ENCODE data around the gene IGSF23. TPM values are rescaled to one million over a fixed set of nuclear protein-coding genes. Genes with fewer than 3 reads are reported as not detected.
A peak's percentile ranks its signal among the peaks of the same experiment; 100 is the strongest.

Gene IGSF23
- total and polyA plus RNA-seq, 2 of the 4 experiments (the other 2 are of a cell fraction), result 0.27 TPM; not detected in 1

GRCh38 chr19:44675521-44675920 is 62.2 kb downstream of the IGSF23 start:
- Histone ChIP-seq H3K14ac (replicated peaks; ENCODE audit: low read depth, low read length) (no peak overlapping the region), H3K18ac (ENCODE audit: low read depth, low read length) (no peak overlapping the region), H3K79me1 (ENCODE audit: low read depth in 1 of 2, low read length in 2 of 2) (no peaks in the 10 kb centered on the region), H2AFZ (replicated peaks; ENCODE audit: low read length, poor library complexity) (no peak overlapping the region), H2BK15ac (ENCODE audit: low read depth, low read length) (no peak overlapping the region), H3K56ac (ENCODE audit: extremely low read depth, insufficient read depth, low read length) (no peak overlapping the region), H4K20me1 (ENCODE audit: insufficient read depth, low read length) (no peaks in the 10 kb centered on the region), H3K27me3 (ENCODE audit: control insufficient read depth, insufficient read depth, low read length) (no peaks in the 10 kb centered on the region), H3K4me1 (ENCODE audit: control insufficient read depth, insufficient read depth, low read length) (peaks cover 3% of the 10 kb centered on the region), H2BK5ac (ENCODE audit: low read depth, low read length, poor library complexity, severe bottlenecking) (no peak overlapping the region), H4K91ac (ENCODE audit: insufficient read depth, low read depth, low read length) (no peak overlapping the region), H4K5ac (ENCODE audit: low read depth, low read length) (no peak overlapping the region), H4K8ac (ENCODE audit: low read depth in 2 of 2, low read length in 2 of 2) (no peak overlapping the region), H3K36me3 (ENCODE audit: control insufficient read depth, insufficient read depth, low read length) (peaks cover 13% of the 10 kb centered on the region; the same call in 1 of the 2 replicates), H3K4me2 (ENCODE audit: low read depth, low read length) (no peak overlapping the region), H3K9me1 (ENCODE audit: insufficient read depth, low read length) (0 out of 2 replicates have a peak, but pooled peaks cover 4% of the 10 kb centered on the region), H2BK20ac (ENCODE audit: low read depth, low read length) (no peak overlapping the region), H3K23ac (ENCODE audit: low read depth, low read length) (no peak overlapping the region), H2BK120ac (ENCODE audit: low read depth, low read length) (no peak overlapping the region), H3K9ac (ENCODE audit: low read depth, low read length) (no peak overlapping the region), H2AK9ac (replicated peaks; ENCODE audit: low read depth, low read length, poor library complexity) (peak overlapping the region; percentile 11), H3K27ac (ENCODE audit: insufficient read depth, low read length) (no peak overlapping the region), H3K9me3 (ENCODE audit: control insufficient read depth, insufficient read depth, low read length) (0 out of 2 replicates have a peak, but pooled peaks cover 2% of the 10 kb centered on the region), H3K4me3 (ENCODE audit: insufficient read depth, low read depth, low read length) (no peak overlapping the region), H2AK5ac (ENCODE audit: low read depth, low read length) (no peak overlapping the region), H3K4ac (ENCODE audit: low read depth, low read length) (no peak overlapping the region)
- dilution Hi-C loops (cut with HindIII; ENCODE audit: low sequenced_read_pairs, unreplicated experiment) (no loop called here), in situ Hi-C loops (cut with MboI; ENCODE audit: low sequenced_read_pairs) (no loop called here), intact Hi-C loops (cut with micrococcal nuclease) (no loop called here)
- 88% methylated on average over 3 of the region's 6 CpGs; no CpG with 5 or more reads in 1 of the 2 experiments for WGBS, 2 experiments (ENCODE audit: extremely low coverage in 2 of 2, insufficient read length in 1 of 2)
- no peak for DNase-seq
- no peak for TF ChIP-seq RCOR1 (IDR thresholded peaks at IDR 0.05; ENCODE audit: insufficient replicate concordance, low read length)
- TF ChIP-seq NFE2L2 (IDR thresholded peaks at IDR 0.05; ENCODE audit: low read depth, low read length), result no peak
- no peak for TF ChIP-seq POLR2A (IDR thresholded peaks at IDR 0.05; ENCODE audit: low read depth, low read length)
- no peak for TF ChIP-seq FOS (IDR thresholded peaks at IDR 0.05; ENCODE audit: low read depth, low read length)
- no peak for TF ChIP-seq MAFK (IDR thresholded peaks at IDR 0.05; ENCODE audit: low read depth, low read length)
- no peak for TF ChIP-seq MAZ (IDR thresholded peaks at IDR 0.05; ENCODE audit: borderline replicate concordance, low read depth, low read length)
- no peak for TF ChIP-seq SMC3 (IDR thresholded peaks at IDR 0.05; ENCODE audit: low read depth, low read length)
- no peak for TF ChIP-seq USF2 (IDR thresholded peaks at IDR 0.05; ENCODE audit: low read depth, low read length)
- no peak for TF ChIP-seq CTCF (conservative IDR thresholded peaks at IDR 0.05; ENCODE audit: low read depth, low read length)
- no peak for TF ChIP-seq RAD21 (IDR thresholded peaks at IDR 0.05; ENCODE audit: low read length)
- no peak for TF ChIP-seq BHLHE40 (IDR thresholded peaks at IDR 0.05; ENCODE audit: low read depth, low read length)
- TF ChIP-seq CEBPB (IDR thresholded peaks at IDR 0.05; ENCODE audit: low read depth, low read length), result no peak
- ChIA-PET POLR2A (ENCODE audit: unreplicated experiment) (no interaction called here), CTCF (no interaction called here)
- ATAC-seq (ENCODE audit: low read depth), result no peak
- BruUV-seq (replicated peaks), result no TSS peak

Measured in IMR-90 (cell line).